GM19238 (cell line): Measurements from ENCODE around the gene SFI1.
"Not testable (repeated sequence)": the region's sequence is repeated elsewhere in the genome, so short reads cannot be mapped to it uniquely, and the experiment has no call there.

Experiments
- DNase-seq: peaks from one replicate; pipeline ENCODE4 v3.0.0; 2011; ENCODE audit warnings: low spot score; ENCODE audit not compliant: insufficient read length

SFI1 gene

DNA sequence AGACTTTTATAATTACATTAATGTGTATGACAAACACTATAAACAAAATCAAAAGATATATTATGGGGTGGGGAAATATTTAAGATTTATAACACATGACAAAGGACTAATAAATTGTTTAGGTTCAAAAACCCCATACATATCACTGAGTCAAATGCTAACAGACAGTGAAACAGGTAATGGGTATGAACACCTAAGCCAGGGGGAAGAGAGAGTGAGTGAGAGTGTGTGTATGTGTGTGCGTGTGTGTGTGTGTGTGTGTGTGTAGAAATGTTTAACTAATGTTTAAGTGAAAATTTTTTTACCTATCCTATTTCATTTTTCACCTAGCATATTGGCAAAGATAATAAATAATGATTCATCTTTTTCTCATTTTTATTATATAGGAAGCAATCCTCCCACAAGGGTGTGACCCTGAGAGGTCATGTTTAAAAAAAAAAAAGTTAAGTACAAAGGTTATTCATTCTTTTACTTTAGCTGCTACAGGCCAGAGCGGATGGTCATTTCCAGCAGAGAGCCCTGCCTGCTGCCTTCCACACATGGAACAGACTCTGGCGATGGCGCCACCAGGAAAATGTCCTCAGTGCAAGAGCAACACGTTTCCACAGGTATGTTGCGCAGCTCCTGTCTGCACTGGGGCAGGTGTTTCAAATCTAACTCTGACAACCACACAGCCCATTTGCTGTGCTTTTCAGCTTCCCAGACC lies 92.8 kb downstream of the SFI1 start:
- DNase-seq = no peak

- DNase-seq = not testable (repeated sequence)
Observed at GRCh38 chr22:31590161-31590560, 93.8 kb downstream of the SFI1 start.

DNA sequence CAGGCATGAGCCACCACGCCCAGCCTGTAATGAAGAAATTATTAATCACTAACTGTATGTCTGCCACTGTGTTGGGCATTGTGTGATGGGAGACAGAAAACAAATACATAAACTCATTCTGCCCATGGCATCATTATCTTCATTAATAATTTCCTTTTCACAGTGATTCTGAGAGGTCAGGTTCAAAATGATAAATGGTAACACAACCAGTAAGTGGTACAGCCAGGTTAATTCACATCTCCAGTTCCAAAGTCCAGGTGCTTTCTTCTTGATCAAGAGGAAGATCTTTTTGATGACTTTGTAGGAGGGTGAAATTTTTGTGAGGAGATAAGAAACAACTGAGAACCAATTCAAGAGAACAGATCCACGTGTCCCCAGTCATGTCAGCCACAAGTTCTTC lies 98.9 kb downstream of the SFI1 start:
- no peak for DNase-seq

GRCh38 chr22:31602259-31602952 lies 106.1 kb downstream of the SFI1 start:
- no peak for DNase-seq

DNA sequence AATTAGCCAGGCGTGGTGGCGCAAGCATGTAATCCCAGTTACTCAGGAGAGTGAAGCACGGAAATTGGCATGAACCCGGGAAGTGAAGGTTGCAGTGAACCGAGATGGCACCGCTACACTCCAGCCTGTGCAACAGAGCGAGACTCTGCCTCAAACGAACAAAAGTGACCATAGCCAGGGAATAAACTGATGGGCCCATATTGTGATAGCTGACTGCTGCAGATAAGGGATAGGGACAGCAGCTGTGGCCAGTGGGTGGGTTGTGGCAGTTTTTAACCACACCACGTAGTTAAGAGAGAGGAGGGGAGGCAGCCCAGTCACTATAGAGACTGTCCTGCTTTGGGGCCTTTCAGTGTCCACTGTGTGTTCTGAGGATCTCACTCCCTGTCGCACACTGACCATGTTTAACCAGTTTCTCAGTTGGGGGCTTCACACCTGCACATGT lies 106.8 kb downstream of the SFI1 start:
- DNase-seq = no peak

- no peak for DNase-seq
Observed at GRCh38 chr22:31603574-31603973, 107.2 kb downstream of the SFI1 start.

DNA sequence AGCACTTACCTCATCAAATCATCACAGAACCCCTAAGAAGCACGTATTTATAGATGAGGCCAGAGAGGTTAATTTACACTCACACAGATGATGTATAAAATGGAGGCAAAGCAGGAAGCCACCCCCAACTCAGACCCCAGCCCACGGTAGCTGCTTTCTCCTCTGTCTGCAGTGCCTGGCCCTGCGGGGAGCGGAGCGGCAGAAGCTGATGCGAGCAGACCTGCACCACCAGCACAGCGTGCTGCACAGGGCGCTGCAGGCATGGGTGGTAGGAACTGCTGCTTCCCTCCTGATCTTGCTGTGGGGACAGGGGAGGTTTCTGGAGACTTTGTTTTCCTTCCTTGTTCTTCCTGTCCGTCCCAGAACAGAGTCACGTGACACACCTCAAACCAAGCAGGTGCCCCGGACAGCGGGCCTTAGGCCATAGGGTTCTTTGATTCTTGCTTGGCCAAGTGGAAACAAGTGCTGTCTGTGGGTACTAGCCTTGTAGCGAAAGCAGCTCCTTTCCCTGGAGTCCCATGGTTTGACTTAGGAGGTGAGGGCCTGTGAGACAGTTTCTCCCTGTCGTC lies 107.9 kb downstream of the SFI1 start:
- no peak for DNase-seq

DNA sequence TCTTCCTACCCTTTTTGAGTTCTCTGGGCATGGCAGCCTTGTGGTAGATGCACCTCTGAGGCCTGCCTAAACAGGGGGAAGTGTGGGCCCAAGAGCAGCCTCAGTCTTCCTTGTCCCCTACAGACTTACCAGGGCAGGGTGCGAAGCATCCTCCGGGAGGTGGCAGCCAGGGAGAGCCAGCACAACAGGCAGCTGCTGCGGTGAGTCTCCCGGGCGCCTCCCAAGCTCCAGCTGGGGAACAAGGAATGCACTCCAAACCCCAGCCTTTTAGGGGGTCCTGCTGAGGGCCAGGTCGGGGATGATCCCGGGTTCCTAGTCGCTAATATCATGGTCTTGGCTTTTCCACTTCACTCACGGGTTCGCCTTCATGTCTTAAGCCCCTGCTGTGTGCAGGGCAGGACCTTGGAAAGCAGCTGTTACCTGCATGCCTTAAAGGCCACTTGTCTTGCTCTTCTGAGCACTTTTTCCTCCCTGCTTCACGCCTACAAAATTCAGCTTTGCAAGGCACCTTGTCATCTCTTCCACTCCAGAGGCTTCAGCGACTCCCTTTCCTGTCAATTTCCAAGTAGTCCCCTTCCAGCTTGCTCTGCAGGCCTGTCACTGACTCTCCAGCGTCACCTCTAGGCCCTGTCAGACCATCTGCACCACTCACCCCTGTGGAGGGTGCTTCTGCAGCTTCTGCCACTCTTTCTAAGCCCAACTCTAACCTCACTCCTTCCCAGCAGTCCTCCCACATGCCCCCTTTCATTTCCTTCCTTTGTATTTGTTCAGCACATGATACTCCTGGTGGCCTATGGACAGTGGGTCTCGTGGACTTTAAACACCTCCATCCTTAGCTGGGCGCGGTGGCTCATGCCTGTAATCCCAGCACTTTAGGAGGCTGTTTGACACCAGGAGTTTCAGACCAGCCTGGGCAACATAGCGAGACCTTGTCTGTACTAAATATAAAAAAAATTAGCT lies 108.7 kb downstream of the SFI1 start:
- DNase-seq = no peak

DNA sequence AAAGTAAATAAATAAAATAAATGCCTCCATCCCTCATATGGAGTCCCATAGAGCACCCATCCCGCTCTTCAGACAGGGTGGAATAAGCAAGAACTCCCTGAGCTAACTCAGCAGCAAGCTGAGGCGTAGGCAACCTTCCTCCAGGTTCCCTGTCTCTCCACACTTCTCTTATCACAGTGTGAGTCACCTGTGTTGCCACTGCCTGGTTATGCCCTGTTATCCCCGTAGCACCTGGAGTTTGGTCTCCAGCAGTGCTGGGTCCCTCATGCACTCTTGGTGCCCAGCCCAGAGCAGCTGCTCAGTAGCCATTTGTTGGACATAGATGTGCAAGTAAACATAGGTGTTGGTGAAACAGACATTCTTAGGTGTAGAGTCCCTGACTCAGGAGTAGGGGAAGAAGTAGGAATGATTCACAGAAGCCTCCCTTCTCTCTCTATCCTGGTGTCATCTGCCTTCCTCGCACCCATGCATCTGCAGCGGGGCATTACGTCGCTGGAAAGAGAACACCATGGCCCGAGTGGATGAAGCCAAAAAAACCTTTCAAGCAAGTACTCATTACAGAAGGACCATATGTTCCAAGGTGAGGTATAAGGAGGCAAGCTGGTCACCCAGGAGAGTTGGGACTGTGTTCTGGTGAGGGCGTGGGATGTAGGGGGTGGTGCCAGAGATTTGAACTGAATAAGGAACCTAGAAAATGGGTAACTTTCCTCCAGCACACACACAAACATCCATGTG lies 109.7 kb downstream of the SFI1 start:
- no peak for DNase-seq

DNA sequence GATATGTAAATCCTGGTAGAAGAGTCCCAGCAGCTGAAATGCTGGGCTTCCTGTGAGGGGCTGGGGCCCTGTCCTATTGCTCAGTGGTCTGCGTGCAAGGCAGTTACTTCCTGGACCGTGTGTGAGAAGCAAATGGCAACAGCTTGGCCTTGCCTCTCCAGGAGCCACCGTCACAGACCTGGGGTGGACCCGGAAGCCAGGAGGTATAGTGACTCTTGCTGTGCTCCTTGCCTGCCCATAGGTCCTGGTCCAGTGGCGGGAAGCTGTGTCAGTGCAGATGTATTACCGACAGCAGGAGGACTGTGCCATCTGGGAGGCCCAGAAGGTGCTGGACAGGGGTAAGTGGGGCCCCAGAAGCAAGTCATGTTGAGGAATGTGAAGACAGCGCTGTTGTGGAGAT lies 111.4 kb downstream of the SFI1 start:
- no peak for DNase-seq

GRCh38 chr22:31609716-31610115 lies 113.4 kb downstream of the SFI1 start:
- no peak for DNase-seq

GRCh38 chr22:31610611-31611010 lies 114.3 kb downstream of the SFI1 start:
- DNase-seq = no peak

DNA sequence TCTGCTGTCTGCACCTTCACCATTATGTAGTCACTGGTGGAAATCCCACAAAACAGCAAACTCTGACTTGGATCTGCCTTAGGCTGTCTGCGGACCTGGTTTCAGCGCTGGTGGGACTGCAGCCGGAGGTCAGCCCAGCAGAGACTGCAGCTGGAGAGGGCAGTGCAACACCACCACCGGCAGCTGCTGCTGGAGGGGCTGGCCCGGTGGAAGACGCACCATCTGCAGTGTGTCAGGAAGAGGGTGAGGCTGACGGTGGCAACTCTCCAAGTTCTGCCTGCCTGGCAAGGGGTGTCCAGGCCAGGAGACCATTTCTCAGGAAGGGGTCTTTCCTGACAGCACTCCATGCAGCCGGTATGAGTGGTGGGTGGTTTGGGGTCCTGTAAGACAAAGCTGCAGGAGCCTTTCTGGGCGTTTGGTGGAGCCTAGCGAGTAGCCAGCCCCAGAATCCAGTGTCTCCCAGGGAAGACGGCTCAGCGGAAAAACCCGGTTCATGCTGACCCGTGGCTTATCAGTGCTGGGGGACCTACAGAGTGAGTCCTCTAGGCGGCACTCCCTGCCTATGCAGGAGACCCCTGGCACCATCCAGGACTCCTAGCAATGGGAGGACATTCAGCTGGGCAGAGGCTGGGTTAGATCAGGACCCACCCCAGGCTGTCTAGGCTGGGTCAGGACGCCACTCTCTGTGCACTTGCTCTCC lies 114.9 kb downstream of the SFI1 start:
- DNase-seq = no peak

DNA sequence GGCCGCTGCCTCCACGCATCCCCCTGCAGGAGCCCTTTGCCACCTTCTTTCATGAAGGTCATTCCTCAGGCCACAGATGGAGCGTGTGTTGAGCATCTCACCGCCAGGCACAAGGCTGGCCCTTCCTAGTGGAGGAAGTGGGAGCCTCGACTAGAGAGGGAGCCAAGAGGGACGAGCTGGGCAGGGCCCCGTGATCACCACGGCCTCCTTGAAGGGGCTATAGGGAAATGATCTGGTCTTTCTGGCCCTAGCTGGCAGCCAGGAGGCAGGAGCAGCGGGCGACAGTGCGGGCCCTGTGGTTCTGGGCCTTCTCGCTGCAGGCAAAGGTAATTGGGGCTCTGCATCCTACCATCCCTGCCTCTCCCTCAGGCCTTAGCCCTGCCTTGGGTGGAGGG lies 116.6 kb downstream of the SFI1 start:
- no peak for DNase-seq

- no peak for DNase-seq
Observed at GRCh38 chr22:31613286-31613903, 117.1 kb downstream of the SFI1 start.

- no peak for DNase-seq
Observed at GRCh38 chr22:31613904-31614296, 117.6 kb downstream of the SFI1 start.

DNA sequence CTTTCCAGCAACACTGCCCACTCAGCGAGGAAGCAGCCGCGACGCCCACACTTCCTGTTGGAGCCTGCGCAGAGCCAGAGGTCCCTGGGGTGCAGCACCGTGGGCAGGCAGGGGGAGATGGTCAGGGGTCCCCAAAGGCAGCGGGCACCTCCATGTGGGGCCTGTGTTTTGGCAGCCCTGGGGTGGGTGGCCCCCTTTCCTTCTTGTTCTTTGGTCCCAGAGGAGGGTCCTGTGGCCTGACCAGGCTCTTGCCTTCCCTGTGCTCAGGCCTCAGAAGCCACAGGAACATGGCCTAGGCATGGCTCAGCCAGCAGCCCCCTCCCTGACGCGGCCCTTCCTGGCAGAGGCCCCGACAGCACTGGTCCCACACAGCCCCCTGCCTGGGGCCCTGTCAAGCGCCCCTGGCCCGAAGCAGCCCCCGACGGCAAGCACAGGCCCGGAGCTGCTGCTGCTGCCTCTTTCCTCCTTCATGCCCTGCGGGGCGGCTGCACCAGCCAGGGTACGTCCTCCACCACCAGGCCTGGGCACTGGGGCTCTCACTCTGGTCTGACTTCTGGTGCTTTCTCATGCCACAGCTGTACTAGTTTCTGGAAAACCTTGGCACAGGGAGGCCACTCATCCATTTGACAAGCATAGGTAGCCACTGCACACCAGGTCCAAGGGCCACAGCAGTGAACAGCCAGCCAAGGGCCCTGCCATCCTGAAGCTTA lies 118.6 kb downstream of the SFI1 start:
- DNase-seq = no peak

DNA sequence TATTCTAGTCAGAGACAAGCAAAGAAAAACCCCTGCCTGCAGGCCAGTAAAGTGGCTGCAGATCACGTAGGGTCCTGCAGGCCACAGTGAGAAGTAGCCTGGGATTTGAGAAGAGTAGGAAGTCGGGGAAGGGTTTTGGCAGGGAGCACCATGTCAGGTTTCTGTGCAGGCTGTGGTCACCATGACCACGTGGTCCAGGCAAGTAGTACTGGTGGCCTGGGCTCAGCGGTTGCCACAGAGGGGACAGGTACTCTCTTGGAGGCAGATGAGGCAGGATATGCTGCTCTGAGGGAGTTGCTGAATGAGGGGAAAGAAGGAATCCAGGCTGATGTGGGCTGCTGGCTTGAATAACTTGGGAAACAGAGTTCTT lies 119.1 kb downstream of the SFI1 start:
- DNase-seq = no peak

GRCh38 chr22:31615940-31616314 lies 119.6 kb downstream of the SFI1 start:
- no peak for DNase-seq
